Activated T-helper 1 cell treated with anti-CD3 and anti-CD28 coated beads, Interleukin-12 subunit alpha, Interleukin-12 subunit beta, Interleukin-2, Interleukin-4 antibody, amounts not matched to agents 30 ng/mL and 10 ng/mL and 1 ng/mL, durations not matched to agents 14 hours and 24 hours and 36 hours (primary cell): Measurements from ENCODE around the gene AZGP1. TPM values are rescaled to one million over a fixed set of nuclear protein-coding genes. Genes with fewer than 3 reads are reported as not detected.
"Not testable (repeated sequence)": the region's sequence is repeated elsewhere in the genome, so short reads cannot be mapped to it uniquely, and the experiment has no call there.

ENCODE experiments used
- DNase-seq: peaks from one replicate; pipeline ENCODE4 v3.0.0; 2021; ENCODE audit warnings: low spot score
- H3K27ac Mint-ChIP-seq: one replicate; pipeline ENCODE4 v1.8.0; 2021; ENCODE audit warnings: mild to moderate bottlenecking, mixed read lengths
- H3K27me3 Mint-ChIP-seq: one replicate; pipeline ENCODE4 v1.8.0; 2022; ENCODE audit warnings: mild to moderate bottlenecking, moderate library complexity, mixed read lengths; ENCODE audit not compliant: insufficient read depth
- H3K36me3 Mint-ChIP-seq: one replicate; pipeline ENCODE4 v1.8.0; 2021; ENCODE audit warnings: low read depth, mixed read lengths
- H3K4me1 Mint-ChIP-seq: one replicate; pipeline ENCODE4 v1.8.0; 2021; ENCODE audit warnings: low read depth, mixed read lengths
- H3K4me3 Mint-ChIP-seq: one replicate; pipeline ENCODE4 v1.8.0; 2021; ENCODE audit warnings: mild to moderate bottlenecking, moderate library complexity, mixed read lengths
- H3K9me3 Mint-ChIP-seq: one replicate; pipeline ENCODE4 v1.8.0; 2021; ENCODE audit warnings: mixed read lengths
- intact Hi-C: fragments of 100-400 bp; cut with micrococcal nuclease; formaldehyde crosslinking; loops from one replicate; pipeline ENCODE4 v1.15.1; 2024
- total RNA-seq: library from RNA; stranded (reverse); gene quantifications from 2 replicates; pipeline ENCODE4 v1.2.3, GENCODE V29; 2022

Gene AZGP1
- total RNA-seq, 1 donor from 2014 or later = not detected

DNA sequence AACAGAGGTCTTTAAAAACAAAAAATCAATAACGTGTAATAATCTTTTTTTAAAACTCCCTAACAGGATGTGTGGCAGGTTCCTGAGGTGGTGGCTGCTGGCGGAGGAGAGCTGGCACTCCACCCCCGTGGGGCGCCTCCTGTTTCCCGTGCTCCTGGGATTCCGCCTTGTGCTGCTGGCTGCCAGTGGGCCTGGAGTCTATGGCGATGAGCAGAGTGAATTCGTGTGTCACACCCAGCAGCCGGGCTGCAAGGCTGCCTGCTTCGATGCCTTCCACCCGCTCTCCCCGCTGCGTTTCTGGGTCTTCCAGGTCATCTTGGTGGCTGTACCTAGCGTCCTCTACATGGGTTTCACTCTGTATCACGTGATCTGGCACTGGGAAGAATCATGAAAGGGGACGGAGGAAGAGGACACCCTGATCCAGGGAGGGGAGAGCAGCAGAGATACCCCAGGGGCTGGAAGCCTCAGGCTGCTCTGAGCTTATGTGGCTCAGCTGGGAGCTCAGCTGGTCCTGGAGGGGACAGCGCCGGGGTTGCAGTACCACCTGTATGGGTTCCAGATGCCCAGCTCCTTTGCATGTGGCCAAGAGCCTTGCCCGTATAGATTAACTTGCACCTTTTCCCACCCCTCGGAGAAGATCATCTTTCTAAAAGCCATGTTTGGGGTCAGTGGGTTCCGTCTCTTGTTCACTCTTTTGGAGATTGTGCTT, 16.7 kb upstream of the AZGP1 start:
- H3K4me3 Mint-ChIP-seq = no peak overlapping the region
- H3K27me3 Mint-ChIP-seq = peaks cover 10% of the 10 kb centered on the region
- no peaks in the 10 kb centered on the region for H3K9me3 Mint-ChIP-seq
- no peak overlapping the region for H3K27ac Mint-ChIP-seq
- H3K36me3 Mint-ChIP-seq = no peaks in the 10 kb centered on the region
- H3K4me1 Mint-ChIP-seq = peaks cover 13% of the 10 kb centered on the region
- no peak for DNase-seq
- intact Hi-C loops = loop anchor here (10.0 kb wide), 2 partner anchors 378 to 438 kb away; partner anchors contain the start of genes FAM200A, ZNF655 and ZSCAN25

DNA sequence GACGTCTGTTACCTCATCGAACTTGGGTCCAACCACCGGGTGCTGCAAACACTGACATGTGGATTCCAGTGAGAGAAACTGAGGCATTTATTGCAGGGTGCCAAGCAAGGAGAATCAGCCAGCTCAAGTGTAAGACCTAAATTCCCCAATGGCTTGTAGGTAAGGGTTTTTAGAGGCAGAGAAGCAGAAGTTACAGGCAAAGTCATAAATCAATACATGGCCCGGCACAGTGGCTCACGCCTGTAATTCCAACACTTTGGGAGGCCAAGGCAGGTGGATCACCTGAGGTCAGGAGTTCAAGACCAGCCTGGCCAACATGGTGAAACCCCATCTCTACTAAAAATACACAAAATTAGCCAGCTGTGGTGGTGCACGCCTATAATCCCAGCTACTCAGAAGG, 15.7 kb upstream of the AZGP1 start:
- not testable (repeated sequence) for H3K9me3 Mint-ChIP-seq, DNase-seq, H3K27ac Mint-ChIP-seq, H3K4me3 Mint-ChIP-seq, H3K4me1 Mint-ChIP-seq, H3K36me3 Mint-ChIP-seq, H3K27me3 Mint-ChIP-seq
- intact Hi-C loops = loop anchor here (1.0 to 10.0 kb wide), 4 partner anchors 15 to 437 kb away; partner anchors contain the start of genes AZGP1, FAM200A, ZNF655 and ZSCAN25

DNA sequence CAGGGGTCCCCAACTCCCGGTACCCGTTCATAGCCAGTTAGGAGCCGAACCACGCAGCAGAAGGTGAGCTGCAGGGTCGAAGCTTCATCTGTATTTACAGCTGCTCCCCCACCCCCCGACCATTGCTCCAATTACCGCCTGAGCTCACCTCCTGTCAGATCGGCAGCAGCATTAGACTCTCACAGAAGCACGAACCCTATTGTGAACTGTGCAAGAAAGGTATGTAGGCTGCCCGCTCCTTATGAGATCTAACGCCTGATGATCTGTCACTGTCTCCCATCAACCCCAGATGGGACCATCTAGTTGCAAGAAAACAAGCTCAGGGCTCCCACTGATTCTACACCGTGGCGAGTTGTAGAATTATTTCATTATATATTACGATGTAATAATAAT, 14.6 kb upstream of the AZGP1 start:
- Mint-ChIP-seq H3K4me1 (peaks cover 4% of the 10 kb centered on the region), H3K27ac (no peak overlapping the region), H3K36me3 (no peaks in the 10 kb centered on the region), H3K9me3 (no peaks in the 10 kb centered on the region), H3K27me3 (peaks cover 9% of the 10 kb centered on the region), H3K4me3 (no peak overlapping the region)
- no peak for DNase-seq
- intact Hi-C loops = loop anchor here (1.0 to 10.0 kb wide), 4 partner anchors 9 to 436 kb away; partner anchors contain the start of genes AZGP1, FAM200A, ZNF655 and ZSCAN25

DNA sequence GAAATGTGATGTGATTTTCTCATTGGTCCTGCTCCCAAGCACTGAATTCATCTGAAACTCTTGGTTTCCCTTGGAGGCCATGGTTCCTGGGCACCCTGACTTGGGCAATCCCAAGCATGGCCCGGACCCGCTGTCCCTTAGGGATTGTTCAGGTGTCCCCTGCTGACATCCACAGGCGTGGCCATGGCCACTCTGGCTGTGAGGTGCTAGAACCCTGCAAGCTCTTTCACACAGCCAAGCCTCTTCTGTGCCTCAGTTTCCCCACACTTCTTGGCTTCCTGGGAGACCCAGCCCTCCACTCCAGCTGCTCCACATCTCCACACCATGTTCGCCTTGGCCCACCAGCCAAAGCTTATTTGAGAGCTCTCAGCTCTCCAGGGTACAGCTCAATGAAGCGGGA, 12.0 kb upstream of the AZGP1 start:
- Mint-ChIP-seq H3K9me3 (no peaks in the 10 kb centered on the region), H3K36me3 (no peaks in the 10 kb centered on the region), H3K27me3 (peaks cover 14% of the 10 kb centered on the region), H3K27ac (no peak overlapping the region), H3K4me3 (no peak overlapping the region), H3K4me1 (peaks cover 4% of the 10 kb centered on the region)
- no peak for DNase-seq
- intact Hi-C loops = no loop called here

DNA sequence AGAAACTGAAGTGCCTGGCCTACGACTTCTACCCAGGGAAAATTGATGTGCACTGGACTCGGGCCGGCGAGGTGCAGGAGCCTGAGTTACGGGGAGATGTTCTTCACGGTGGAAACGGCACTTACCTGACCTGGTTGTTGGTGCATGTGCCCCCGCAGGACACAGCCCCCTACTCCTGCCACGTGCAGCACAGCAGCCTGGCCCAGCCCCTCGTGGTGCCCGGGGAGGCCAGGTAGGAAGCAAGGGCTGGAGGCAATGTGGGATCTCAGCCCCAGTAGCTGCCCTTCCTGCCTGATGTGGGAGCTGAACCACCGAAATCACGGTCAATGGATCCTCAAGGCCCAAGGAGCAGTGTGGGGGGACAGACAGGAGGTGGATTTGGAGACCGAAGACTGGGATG, 11.5 kb upstream of the AZGP1 start:
- DNase-seq, H3K27ac Mint-ChIP-seq, H3K9me3 Mint-ChIP-seq, H3K36me3 Mint-ChIP-seq, H3K4me3 Mint-ChIP-seq, H3K4me1 Mint-ChIP-seq, intact Hi-C loops: not testable (repeated sequence)
- H3K27me3 Mint-ChIP-seq = peaks cover 14% of the 10 kb centered on the region

DNA sequence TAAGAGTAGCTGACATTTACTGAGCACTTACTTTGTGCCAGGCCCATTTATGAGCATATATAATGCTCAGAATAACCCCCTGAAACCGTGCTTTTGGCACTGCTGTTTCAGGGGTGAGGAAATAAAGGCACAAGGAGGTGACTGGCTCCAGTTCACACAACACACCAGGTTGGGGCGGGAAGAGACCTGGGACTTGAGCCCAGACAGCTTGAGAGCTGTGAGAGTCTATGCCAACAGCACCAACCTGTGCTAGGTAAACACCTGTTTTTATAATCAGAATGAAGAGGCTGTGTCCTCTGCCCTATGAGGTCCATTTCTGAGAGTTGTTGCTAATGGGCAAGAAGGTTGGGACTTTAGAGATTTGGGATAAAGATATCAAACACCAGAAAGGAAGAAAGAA, 8.8 kb upstream of the AZGP1 start:
- Mint-ChIP-seq H3K4me1 (no peaks in the 10 kb centered on the region), H3K9me3 (peaks cover 4% of the 10 kb centered on the region), H3K4me3 (no peak overlapping the region), H3K27ac (no peak overlapping the region), H3K36me3 (no peaks in the 10 kb centered on the region), H3K27me3 (peaks cover 8% of the 10 kb centered on the region)
- DNase-seq = no peak
- intact Hi-C loops = no loop called here

DNA sequence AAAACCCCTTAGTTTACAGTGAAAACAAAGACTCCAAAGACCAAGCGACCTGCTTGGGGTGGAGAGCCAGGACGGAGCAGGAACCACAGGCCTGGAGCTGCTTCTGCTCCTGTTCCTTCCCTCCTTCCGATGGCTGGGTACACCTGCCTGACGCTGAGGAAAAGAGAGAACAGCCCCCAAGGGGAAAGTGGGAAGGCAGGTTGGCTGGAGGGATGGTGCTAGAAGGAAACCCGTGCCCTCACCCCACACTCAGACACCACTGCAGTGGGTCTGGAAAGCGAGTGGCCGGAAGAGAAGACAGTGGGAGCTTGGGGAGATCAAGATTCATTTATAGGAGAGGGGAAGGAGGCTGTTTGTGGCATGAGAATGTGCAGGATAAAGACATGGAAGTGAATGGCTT, 5.2 kb upstream of the AZGP1 start:
- not testable (repeated sequence) for H3K36me3 Mint-ChIP-seq, H3K27ac Mint-ChIP-seq, H3K9me3 Mint-ChIP-seq, H3K27me3 Mint-ChIP-seq, H3K4me3 Mint-ChIP-seq, DNase-seq, H3K4me1 Mint-ChIP-seq
- intact Hi-C loops = loop anchor here (1.0 kb wide), 1 partner anchor 9 kb away; no protein-coding TSS in a partner anchor

DNA sequence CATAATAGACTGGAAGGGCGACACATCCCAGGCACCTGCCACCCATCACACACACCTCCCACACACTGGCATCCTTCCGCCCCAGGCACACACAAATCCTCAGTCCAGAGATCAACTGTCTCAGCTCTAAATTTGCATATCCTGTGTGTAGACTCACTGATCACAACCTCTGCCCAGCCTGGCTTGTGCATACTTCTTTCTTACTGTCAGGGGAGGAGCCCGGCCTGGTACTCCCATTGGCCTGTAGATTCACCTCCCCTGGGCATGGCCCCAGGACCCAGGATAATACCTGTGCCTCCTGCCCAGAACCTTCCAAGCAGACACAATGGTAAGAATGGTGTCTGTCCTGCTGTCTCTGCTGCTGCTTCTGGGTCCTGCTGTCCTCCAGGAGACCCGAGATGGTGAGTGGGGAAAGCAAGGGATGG, 4.6 kb upstream of the AZGP1 start:
- DNase-seq, H3K4me3 Mint-ChIP-seq, H3K27ac Mint-ChIP-seq, H3K4me1 Mint-ChIP-seq, H3K36me3 Mint-ChIP-seq, H3K9me3 Mint-ChIP-seq, intact Hi-C loops, H3K27me3 Mint-ChIP-seq: not testable (repeated sequence)

DNA sequence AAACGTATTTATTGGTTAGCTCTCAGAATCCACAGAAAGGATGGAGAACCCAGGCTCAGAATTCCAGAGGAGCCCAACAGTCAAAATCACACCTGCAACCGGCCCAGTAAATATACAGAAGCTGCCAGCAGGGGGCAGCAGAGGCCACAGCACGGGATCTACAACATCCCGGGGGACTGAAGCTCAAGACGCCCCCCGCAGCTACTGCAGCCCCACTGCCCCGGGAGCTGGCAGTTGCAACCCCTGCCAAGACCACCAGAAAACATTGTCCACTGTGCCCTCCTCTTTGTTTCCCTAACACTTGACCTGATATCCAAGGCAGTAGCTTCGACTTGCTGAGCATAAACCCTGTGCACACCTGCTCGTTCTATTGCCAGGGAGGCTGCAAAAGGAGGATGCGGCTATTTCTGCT, 4.0 kb upstream of the AZGP1 start:
- not testable (repeated sequence) for H3K27me3 Mint-ChIP-seq, H3K27ac Mint-ChIP-seq, H3K36me3 Mint-ChIP-seq, H3K4me1 Mint-ChIP-seq, H3K9me3 Mint-ChIP-seq, H3K4me3 Mint-ChIP-seq
- intact Hi-C loops = loop anchor here (2.0 to 5.0 kb wide), 2 partner anchors 67 to 152 kb away; no protein-coding TSS in a partner anchor
- peak; percentile 41 for DNase-seq

DNA sequence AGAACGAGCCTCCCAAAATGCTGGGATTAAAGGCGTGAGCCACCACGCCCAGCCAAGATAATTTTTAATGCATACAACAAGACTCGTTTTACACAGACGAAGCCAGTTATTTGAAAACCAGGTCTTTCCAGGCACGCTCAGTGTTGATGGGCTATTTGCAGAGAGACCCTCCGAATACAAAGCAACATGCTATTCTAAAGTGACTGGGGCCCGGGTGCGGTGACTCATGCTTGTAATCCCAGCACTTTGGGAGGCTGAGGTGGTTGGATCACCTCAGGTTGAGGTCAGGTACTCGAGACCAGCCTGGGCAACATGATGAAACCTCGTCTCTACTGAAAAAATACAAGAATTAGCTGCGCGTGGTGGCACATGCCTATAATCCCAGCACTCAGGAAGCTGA, 795 bp upstream of the AZGP1 start:
- Mint-ChIP-seq H3K27me3 (peaks cover 4% of the 10 kb centered on the region), H3K36me3 (no peaks in the 10 kb centered on the region), H3K27ac (no peak overlapping the region), H3K4me3 (no peak overlapping the region), H3K9me3 (no peaks in the 10 kb centered on the region), H3K4me1 (no peaks in the 10 kb centered on the region)
- no peak for DNase-seq
- intact Hi-C loops = loop anchor here (2.0 to 5.0 kb wide), 2 partner anchors 14 to 156 kb away; no protein-coding TSS in a partner anchor

DNA sequence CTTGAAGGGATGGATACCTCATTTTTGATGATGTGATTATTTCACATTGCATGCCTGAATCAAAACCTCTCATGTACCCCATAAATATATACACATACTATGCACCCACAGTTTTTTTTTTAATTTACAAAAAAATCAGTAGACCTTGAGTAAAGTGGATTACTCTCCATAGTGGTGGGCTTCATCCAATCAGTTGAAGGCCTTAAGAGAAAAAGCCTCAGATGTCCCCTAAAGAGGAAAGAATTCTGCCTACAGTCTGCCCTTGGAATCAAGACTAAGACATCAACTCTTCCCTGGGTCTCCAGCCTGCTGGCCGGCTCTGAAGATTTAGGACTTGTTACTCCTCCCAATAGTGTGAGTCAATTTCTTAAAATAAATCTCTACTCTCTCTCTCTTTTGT, 1.1 kb downstream of the AZGP1 start:
- intact Hi-C loops = loop anchor here (5.0 kb wide), 1 partner anchor 158 kb away; no protein-coding TSS in a partner anchor
- no peaks in the 10 kb centered on the region for H3K36me3 Mint-ChIP-seq
- no peaks in the 10 kb centered on the region for H3K9me3 Mint-ChIP-seq
- H3K27ac Mint-ChIP-seq = no peak overlapping the region
- peaks cover 4% of the 10 kb centered on the region for H3K27me3 Mint-ChIP-seq
- DNase-seq = no peak
- H3K4me3 Mint-ChIP-seq = no peak overlapping the region
- H3K4me1 Mint-ChIP-seq = no peaks in the 10 kb centered on the region

DNA sequence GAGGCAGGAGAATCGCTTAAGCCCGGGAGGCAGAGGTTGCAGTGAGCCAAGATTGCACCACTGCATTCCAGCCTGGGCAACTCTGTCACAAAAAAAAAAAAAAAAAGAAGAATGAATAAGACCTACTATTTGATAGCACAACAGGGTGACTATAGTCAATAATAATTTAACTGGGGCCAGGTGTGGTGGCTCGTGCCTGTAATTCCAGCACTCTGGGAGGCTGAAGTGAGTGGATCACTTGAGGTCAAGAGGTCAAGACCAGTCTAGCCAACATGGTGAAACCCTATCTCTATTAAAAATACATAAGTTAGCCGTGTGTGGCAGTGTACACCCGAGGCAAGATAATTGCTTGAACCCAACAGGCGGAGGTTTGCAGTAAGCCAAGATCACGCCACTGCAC, 2.0 kb downstream of the AZGP1 start:
- DNase-seq, H3K4me1 Mint-ChIP-seq, H3K4me3 Mint-ChIP-seq, intact Hi-C loops, H3K27ac Mint-ChIP-seq, H3K27me3 Mint-ChIP-seq, H3K9me3 Mint-ChIP-seq, H3K36me3 Mint-ChIP-seq: not testable (repeated sequence)

DNA sequence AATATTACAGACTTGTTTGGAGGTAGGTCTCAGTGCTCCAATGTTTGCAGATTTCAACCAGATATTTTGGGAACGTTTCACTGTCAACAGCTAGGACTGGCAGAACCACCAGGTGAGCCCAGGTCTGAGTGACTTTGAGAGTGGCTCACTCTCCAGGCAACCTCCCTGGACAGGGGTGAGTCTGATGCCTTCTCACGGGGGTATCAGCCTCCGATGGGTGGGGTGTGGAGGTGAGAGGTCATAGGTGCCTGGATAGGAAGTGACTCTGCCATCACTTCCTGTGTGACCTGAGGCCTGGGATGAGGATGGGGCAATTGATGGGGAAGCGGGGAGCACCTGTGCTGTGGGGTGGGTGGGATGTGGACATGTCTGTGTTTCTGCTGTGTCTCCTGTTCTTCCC, 4.6 kb downstream of the AZGP1 start:
- intact Hi-C loops = no loop called here
- no peak overlapping the region for H3K27ac Mint-ChIP-seq
- no peak overlapping the region for H3K4me3 Mint-ChIP-seq
- H3K9me3 Mint-ChIP-seq = no peaks in the 10 kb centered on the region
- no peak for DNase-seq
- H3K27me3 Mint-ChIP-seq = peaks cover 11% of the 10 kb centered on the region
- H3K36me3 Mint-ChIP-seq = no peaks in the 10 kb centered on the region
- H3K4me1 Mint-ChIP-seq = no peaks in the 10 kb centered on the region
